ENCODE data around the gene LIF. TPM values are rescaled to one million over a fixed set of nuclear protein-coding genes. Genes with fewer than 3 reads are reported as not detected.

Gene LIF
- total and polyA plus RNA-seq, 9 donors = 0.35 to 8.3 (median 1.9) TPM

- Histone ChIP-seq H3K4me1 (ENCODE audit: insufficient read depth) (no peaks in the 10 kb centered on the region), H3K27ac (peak overlapping the region in 1 of 2 donors; percentile 23), H3K9me3 (no peaks in the 10 kb centered on the region), H3K4me3 (no peak overlapping the region), H3K27me3 (no peaks in the 10 kb centered on the region), H3K36me3 (no peaks in the 10 kb centered on the region)
- no peak for TF ChIP-seq EP300 (IDR thresholded peaks at IDR 0.05)
- TF ChIP-seq POLR2A (IDR thresholded peaks at IDR 0.05) = no peak
- TF ChIP-seq CTCF (IDR thresholded peaks at IDR 0.05) = no peak
- DNase-seq = peak in 1 of 5 donors; percentile 44
- 32 to 41% (median 34%) methylated on average over 14 of the region's 14 CpGs for WGBS, 3 donors
- intact Hi-C loops (cut with DNase I) = loop anchor here in 1 of 4 donors (10.0 kb wide), 1 partner anchor 827 kb away; the partner anchor contains the start of gene SELENOM
These were observed 31.2 kb upstream of the LIF start for GRCh38 chr22:30277547-30278344.

- H3K27ac ChIP-seq = no peak overlapping the region
- intact Hi-C loops (cut with DNase I) = loop anchor here in 1 of 4 donors (10.0 kb wide), 1 partner anchor 829 kb away; the partner anchor contains the start of gene SELENOM
- WGBS, 3 donors = 76 to 80% (median 79%) methylated on average over 8 of the region's 8 CpGs
These were observed 29.5 kb upstream of the LIF start for GRCh38 chr22:30276039-30276438.

DNA sequence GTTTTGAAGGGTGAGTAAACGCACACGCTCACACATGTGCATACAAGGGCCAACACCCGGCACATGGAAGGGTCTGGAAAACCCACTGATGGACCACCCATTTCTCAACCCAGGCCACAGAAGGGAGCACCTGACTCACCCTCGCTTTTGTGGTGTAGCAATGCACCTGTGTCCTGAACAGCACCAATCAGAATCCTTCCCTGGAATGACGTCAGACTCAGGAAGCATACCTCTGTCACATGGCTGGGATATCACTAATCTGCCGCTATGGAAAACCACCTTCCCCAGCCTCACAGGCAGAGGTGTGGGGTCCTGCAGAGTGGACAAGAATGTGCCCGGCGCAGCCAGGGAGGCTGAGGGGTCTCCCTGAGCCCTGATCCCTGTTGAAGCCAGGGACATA is 29.1 kb upstream of the LIF start:
- WGBS, 3 donors = 62 to 77% (median 63%) methylated on average over 8 of the region's 8 CpGs
- no peak overlapping the region for H3K27ac ChIP-seq
- H3K27me3 ChIP-seq = no peaks in the 10 kb centered on the region
- H3K9me3 ChIP-seq = no peaks in the 10 kb centered on the region
- H3K4me1 ChIP-seq (ENCODE audit: insufficient read depth) = no peaks in the 10 kb centered on the region
- no peak for DNase-seq
- TF ChIP-seq CTCF (IDR thresholded peaks at IDR 0.05) (no peak), EP300 (IDR thresholded peaks at IDR 0.05) (no peak), POLR2A (IDR thresholded peaks at IDR 0.05) (no peak)
- H3K36me3 ChIP-seq = no peaks in the 10 kb centered on the region
- H3K4me3 ChIP-seq = no peak overlapping the region
- intact Hi-C loops (cut with DNase I) = loop anchor here in 1 of 4 donors (10.0 kb wide), 1 partner anchor 829 kb away; the partner anchor contains the start of gene SELENOM

More at GRCh38 chr22:30276039-30276438, 29.5 kb upstream of the LIF start:
- TF ChIP-seq POLR2A (IDR thresholded peaks at IDR 0.05) (no peak), CTCF (IDR thresholded peaks at IDR 0.05) (no peak), EP300 (IDR thresholded peaks at IDR 0.05) (no peak)
- H3K9me3 ChIP-seq = no peaks in the 10 kb centered on the region
- DNase-seq = no peak
- H3K36me3 ChIP-seq = no peaks in the 10 kb centered on the region
- H3K4me3 ChIP-seq = no peak overlapping the region
- no peaks in the 10 kb centered on the region for H3K4me1 ChIP-seq (ENCODE audit: insufficient read depth)
- no peaks in the 10 kb centered on the region for H3K27me3 ChIP-seq

- no peak for DNase-seq
- 84 to 90% (median 86%) methylated on average over 9 of the region's 9 CpGs for WGBS, 3 donors
- Histone ChIP-seq H3K36me3 (no peaks in the 10 kb centered on the region), H3K27me3 (no peaks in the 10 kb centered on the region), H3K4me3 (no peak overlapping the region), H3K4me1 (ENCODE audit: insufficient read depth) (no peaks in the 10 kb centered on the region), H3K9me3 (no peaks in the 10 kb centered on the region), H3K27ac (no peak overlapping the region)
- intact Hi-C loops (cut with DNase I) = loop anchor here in 1 of 4 donors (10.0 kb wide), 1 partner anchor 830 kb away; the partner anchor contains the start of gene SELENOM
- no peak for TF ChIP-seq EP300 (IDR thresholded peaks at IDR 0.05)
- no peak for TF ChIP-seq CTCF (IDR thresholded peaks at IDR 0.05)
- TF ChIP-seq POLR2A (IDR thresholded peaks at IDR 0.05) = no peak
These were observed 27.9 kb upstream of the LIF start for GRCh38 chr22:30274437-30274812.
